IMR-90 (cell line): Measurements from ENCODE around the gene AZU1. TPM values are rescaled to one million over a fixed set of nuclear protein-coding genes. Genes with fewer than 3 reads are reported as not detected.

Experiments
- ATAC-seq: fragments of 200-7000 bp; cut with Tn5 transposase; 2 replicates; pipeline ENCODE4 v1.9.1; 2020; ENCODE audit warnings: low read depth, mild to moderate bottlenecking, moderate library complexity
- BruUV-seq: library from RNA; stranded (reverse); fragments of 400-500 nt; replicated peaks from 2 replicates; lab custom pipeline; 2021; lab: Mats Ljungman, UMichigan
- CTCF ChIA-PET: fragments of 300-600 bp; formaldehyde crosslinking; extraction: SDS; loops from one replicate; lab custom pipeline; 2021; ENCODE audit warnings: antibody characterized with exemption; lab: Yijun Ruan, JAX
- POLR2A ChIA-PET: fragments of 300-600 bp; sonication (Branson Sonifier 250); formaldehyde crosslinking; loops from one replicate; lab custom pipeline; 2022; ENCODE audit warnings: antibody characterized with exemption; ENCODE audit not compliant: unreplicated experiment; lab: Charles Lee
- DNase-seq: peaks from one replicate; pipeline ENCODE4 v3.0.0; 2013
- H2AFZ ChIP-seq: replicated peaks from 2 replicates; pipeline ENCODE3; 2013; ENCODE audit warnings: low read length, mild to moderate bottlenecking; ENCODE audit not compliant: poor library complexity
- H2AK5ac ChIP-seq: 2 replicates; pipeline ENCODE4 v1.6.1; 2013; ENCODE audit warnings: low read depth, low read length, inconsistent platforms
- H2AK9ac ChIP-seq: replicated peaks from 2 replicates; pipeline ENCODE3; 2013; ENCODE audit warnings: mild to moderate bottlenecking, low read depth, low read length, moderate library complexity; ENCODE audit not compliant: poor library complexity
- H2BK120ac ChIP-seq: 2 replicates; pipeline ENCODE4 v1.6.1; 2013; ENCODE audit warnings: low read depth, low read length, inconsistent platforms
- H2BK15ac ChIP-seq: 3 replicates; pipeline ENCODE4 v1.6.1; 2013; ENCODE audit warnings: low read depth, low read length, inconsistent platforms
- H2BK20ac ChIP-seq: 2 replicates; pipeline ENCODE4 v1.6.1; 2013; ENCODE audit warnings: low read depth, mild to moderate bottlenecking, inconsistent platforms, low read length, moderate library complexity
- H2BK5ac ChIP-seq: 2 replicates; pipeline ENCODE4 v1.6.1; 2013; ENCODE audit warnings: mild to moderate bottlenecking, low read depth, low read length, inconsistent platforms; ENCODE audit not compliant: poor library complexity, severe bottlenecking
- H3K14ac ChIP-seq: replicated peaks from 2 replicates; pipeline ENCODE4 v1.6.1; 2013; ENCODE audit warnings: low read depth, low read length, inconsistent platforms
- H3K18ac ChIP-seq: 2 replicates; pipeline ENCODE4 v1.6.1; 2013; ENCODE audit warnings: low read depth, low read length, control low read depth
- H3K23ac ChIP-seq: 2 replicates; pipeline ENCODE4 v1.6.1; 2013; ENCODE audit warnings: low read depth, low read length, inconsistent platforms
- H3K27ac ChIP-seq: 2 replicates; pipeline ENCODE4 v1.5.1; 2013; ENCODE audit warnings: mild to moderate bottlenecking, control low read depth, low read length; ENCODE audit not compliant: insufficient read depth
- H3K27me3 ChIP-seq: 2 replicates; pipeline ENCODE4 v1.6.1; 2013; ENCODE audit warnings: low read length; ENCODE audit not compliant: control insufficient read depth, insufficient read depth
- H3K36me3 ChIP-seq: 2 replicates; pipeline ENCODE4 v1.6.1; 2013; ENCODE audit warnings: low read length, mixed read lengths; ENCODE audit not compliant: control insufficient read depth, insufficient read depth
- H3K4ac ChIP-seq: 2 replicates; pipeline ENCODE4 v1.6.1; 2013; ENCODE audit warnings: low read depth, low read length, inconsistent platforms
- H3K4me1 ChIP-seq: 2 replicates; pipeline ENCODE4 v1.6.1; 2013; ENCODE audit warnings: low read length, mixed read lengths; ENCODE audit not compliant: control insufficient read depth, insufficient read depth
- H3K4me2 ChIP-seq: 2 replicates; pipeline ENCODE4 v1.6.1; 2013; ENCODE audit warnings: low read depth, mild to moderate bottlenecking, control low read depth, low read length, moderate library complexity
- H3K4me3 ChIP-seq: 2 replicates; pipeline ENCODE4 v1.5.1; 2013; ENCODE audit warnings: low read depth, mild to moderate bottlenecking, control low read depth, low read length, moderate library complexity; ENCODE audit not compliant: insufficient read depth
- H3K56ac ChIP-seq: 2 replicates; pipeline ENCODE4 v1.6.1; 2013; ENCODE audit warnings: low read length, inconsistent platforms; ENCODE audit not compliant: insufficient read depth; ENCODE audit errors: extremely low read depth
- H3K79me1 ChIP-seq, 2 experiments: 2 replicates each; pipeline ENCODE4 v1.6.1; 2013; ENCODE audit warnings: low read length in 2 of 2, inconsistent platforms in 1 of 2, low read depth in 1 of 2
- H3K9ac ChIP-seq: 2 replicates; pipeline ENCODE4 v1.6.1; 2013; ENCODE audit warnings: low read depth, low read length, control low read depth
- H3K9me1 ChIP-seq: 2 replicates; pipeline ENCODE4 v1.6.1; 2013; ENCODE audit warnings: low read length, inconsistent platforms; ENCODE audit not compliant: insufficient read depth
- H3K9me3 ChIP-seq: 2 replicates; pipeline ENCODE4 v1.6.1; 2013; ENCODE audit warnings: low read length; ENCODE audit not compliant: control insufficient read depth, insufficient read depth
- H4K20me1 ChIP-seq: 2 replicates; pipeline ENCODE4 v1.6.1; 2013; ENCODE audit warnings: low read length, inconsistent platforms; ENCODE audit not compliant: insufficient read depth
- H4K5ac ChIP-seq: 2 replicates; pipeline ENCODE4 v1.6.1; 2013; ENCODE audit warnings: mild to moderate bottlenecking, low read depth, low read length, control low read depth
- H4K8ac ChIP-seq, 2 experiments: 2 replicates each; pipeline ENCODE4 v1.6.1; 2013; ENCODE audit warnings: low read depth in 2 of 2, low read length in 2 of 2, control low read depth in 1 of 2, inconsistent platforms in 1 of 2
- H4K91ac ChIP-seq: 2 replicates; pipeline ENCODE4 v1.6.1; 2013; ENCODE audit warnings: low read depth, low read length, inconsistent platforms; ENCODE audit not compliant: insufficient read depth
- FOS ChIP-seq: fragments of 150-350 bp; IDR thresholded peaks from 2 replicates; pipeline ENCODE4 v1.6.1; 2016; ENCODE audit warnings: low read depth, low read length
- MXI1 ChIP-seq: IDR thresholded peaks from 2 replicates; pipeline ENCODE4 v1.6.1; 2012; ENCODE audit warnings: low read depth, mild to moderate bottlenecking, low read length, moderate library complexity, borderline replicate concordance
- RCOR1 ChIP-seq: IDR thresholded peaks from 2 replicates; pipeline ENCODE4 v1.6.1; 2012; ENCODE audit warnings: mild to moderate bottlenecking, low read length, improper control_type of control experiment; ENCODE audit not compliant: insufficient replicate concordance
- USF2 ChIP-seq: fragments of 150-350 bp; IDR thresholded peaks from 2 replicates; pipeline ENCODE4 v1.6.1; 2017; ENCODE audit warnings: mild to moderate bottlenecking, antibody characterized with exemption, low read length, low read depth
- WGBS, 2 experiments: methylation state at CpG; one replicate each; pipeline versions ENCODE4 v1.1.5 to v1.1.7; 2013; ENCODE audit warnings: missing lambda C conversion rate in 2 of 2; ENCODE audit not compliant: insufficient read length in 1 of 2; ENCODE audit errors: extremely low coverage in 2 of 2; 5-methylcytosine and 5-hydroxymethylcytosine counted together
- dilution Hi-C: fragments of 300-500 bp; cut with HindIII; formaldehyde crosslinking; loops from one replicate; pipeline ENCODE4 v1.14.3; 2018; ENCODE audit warnings: low sequenced_read_pairs; ENCODE audit not compliant: unreplicated experiment
- in situ Hi-C: fragments of 300-500 bp; cut with MboI; formaldehyde crosslinking; loops from 3 replicates; pipeline ENCODE4 v1.14.3; 2019; ENCODE audit warnings: low sequenced_read_pairs, inconsistent platforms, mixed read lengths
- intact Hi-C: fragments of 100-400 bp; cut with micrococcal nuclease; formaldehyde crosslinking; loops from 2 replicates; pipeline ENCODE4 v1.10.0; 2022
- polyA plus RNA-seq, 3 experiments: library from polyadenylated mRNA; depleted of rRNA; stranded (reverse); fragments of >200 nt; gene quantifications; 2 replicates each; pipeline ENCODE4 v1.2.3, GENCODE V29; 2012; ENCODE audit warnings: low replicate concordance in 1 of 3
- total RNA-seq: library from RNA; depleted of rRNA; stranded (reverse); fragments of >200 nt; gene quantifications from 2 replicates; pipeline ENCODE4 v1.2.3, GENCODE V29; 2012

Gene AZU1
- total and polyA plus RNA-seq, 2 of the 4 experiments (the other 2 are of a cell fraction), result 0.12 TPM; not detected in 1

GRCh38 chr19:824885-825284 is 2.8 kb upstream of the AZU1 start:
- no peak overlapping the region for H4K91ac ChIP-seq
- H3K27ac ChIP-seq, result no peak overlapping the region
- no peaks in the 10 kb centered on the region for H3K9me3 ChIP-seq
- DNase-seq, result no peak
- H3K27me3 ChIP-seq, result peaks cover 2% of the 10 kb centered on the region; the same call in 1 of the 2 replicates
- no peak overlapping the region for H3K56ac ChIP-seq
- ChIA-PET POLR2A (no interaction called here), CTCF (no interaction called here)
- H2AK9ac ChIP-seq, result no peak overlapping the region
- H2AK5ac ChIP-seq, result no peak overlapping the region
- intact Hi-C loops (no loop called here), in situ Hi-C loops (no loop called here), dilution Hi-C loops (no loop called here)
- H3K4me3 ChIP-seq, result no peak overlapping the region
- H3K4me1 ChIP-seq, result peaks cover 3% of the 10 kb centered on the region; the same call in 1 of the 2 replicates
- no peak overlapping the region for H4K5ac ChIP-seq
- H2BK20ac ChIP-seq, result no peak overlapping the region
- no peak overlapping the region for H3K14ac ChIP-seq
- H3K9me1 ChIP-seq, result no peaks in the 10 kb centered on the region
- no peak overlapping the region for H3K18ac ChIP-seq
- H3K4me2 ChIP-seq, result no peak overlapping the region
- TF ChIP-seq FOS (no peak), MXI1 (no peak), USF2 (no peak), RCOR1 (no peak)
- no peaks in the 10 kb centered on the region for H3K79me1 ChIP-seq
- WGBS, 2 experiments, result 74% methylated on average over 11 of the region's 15 CpGs; no CpG with 5 or more reads in 1 of the 2 experiments
- H2AFZ ChIP-seq, result no peak overlapping the region
- no peak overlapping the region for H2BK120ac ChIP-seq
- H2BK15ac ChIP-seq, result no peak overlapping the region
- H3K23ac ChIP-seq, result no peak overlapping the region
- H3K36me3 ChIP-seq, result no peaks in the 10 kb centered on the region
- no peak overlapping the region for H2BK5ac ChIP-seq
- no peaks in the 10 kb centered on the region for H4K20me1 ChIP-seq
- no peak overlapping the region for H3K9ac ChIP-seq
- no peak overlapping the region for H3K4ac ChIP-seq
- H4K8ac ChIP-seq, result no peak overlapping the region
- ATAC-seq, result no peak
- no TSS peak for BruUV-seq
